AG09319 (cell line): ENCODE measurements around the gene CXCR3.
"Not testable (repeated sequence)": the region's sequence is repeated elsewhere in the genome, so short reads cannot be mapped to it uniquely, and the experiment has no call there.

Experiments used
- DNase-seq: peaks from one replicate; pipeline ENCODE4 v3.0.0-alpha.2; 2010; ENCODE audit warnings: low read depth; ENCODE audit errors: extremely low read depth
- TF ChIP-seq, protein P1 (sequence below): IDR thresholded peaks from 2 replicates; pipeline ENCODE4 v1.5.1; 2011; ENCODE audit warnings: low read depth, mild to moderate bottlenecking, inconsistent platforms, low read length, moderate library complexity

Gene CXCR3

DNA sequence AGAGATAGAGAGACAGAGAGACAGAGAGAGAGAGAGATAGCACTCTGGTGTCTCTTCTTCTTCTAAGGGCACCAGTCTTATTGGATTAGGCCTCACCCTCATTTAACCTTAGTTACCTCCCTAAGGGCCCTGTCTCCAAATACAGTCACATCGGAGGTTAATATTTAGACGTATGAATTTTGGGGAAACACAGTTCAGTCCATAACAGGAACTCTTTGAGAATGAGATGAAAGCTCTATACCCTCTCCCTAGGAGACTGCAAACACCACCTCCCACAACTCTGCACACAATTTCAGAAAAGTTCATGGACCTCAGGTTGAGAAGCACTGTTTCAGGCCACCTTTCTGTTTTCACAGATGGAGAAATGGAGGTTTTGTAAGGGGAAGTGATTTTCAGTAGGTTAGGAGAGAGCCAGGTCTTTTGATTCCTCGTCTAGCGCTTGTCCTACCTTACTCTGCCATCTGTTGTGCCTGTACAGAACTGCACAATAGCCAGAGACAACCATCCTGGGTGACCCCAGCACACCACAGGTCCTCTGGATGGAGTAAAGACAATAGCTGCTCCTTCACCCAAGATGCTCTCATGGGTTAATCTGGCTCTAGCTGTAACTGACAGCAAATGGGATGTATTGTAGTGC, 32.1 kb upstream of the CXCR3 start:
- DNase-seq, result no peak
- TF ChIP-seq, protein P1, sequence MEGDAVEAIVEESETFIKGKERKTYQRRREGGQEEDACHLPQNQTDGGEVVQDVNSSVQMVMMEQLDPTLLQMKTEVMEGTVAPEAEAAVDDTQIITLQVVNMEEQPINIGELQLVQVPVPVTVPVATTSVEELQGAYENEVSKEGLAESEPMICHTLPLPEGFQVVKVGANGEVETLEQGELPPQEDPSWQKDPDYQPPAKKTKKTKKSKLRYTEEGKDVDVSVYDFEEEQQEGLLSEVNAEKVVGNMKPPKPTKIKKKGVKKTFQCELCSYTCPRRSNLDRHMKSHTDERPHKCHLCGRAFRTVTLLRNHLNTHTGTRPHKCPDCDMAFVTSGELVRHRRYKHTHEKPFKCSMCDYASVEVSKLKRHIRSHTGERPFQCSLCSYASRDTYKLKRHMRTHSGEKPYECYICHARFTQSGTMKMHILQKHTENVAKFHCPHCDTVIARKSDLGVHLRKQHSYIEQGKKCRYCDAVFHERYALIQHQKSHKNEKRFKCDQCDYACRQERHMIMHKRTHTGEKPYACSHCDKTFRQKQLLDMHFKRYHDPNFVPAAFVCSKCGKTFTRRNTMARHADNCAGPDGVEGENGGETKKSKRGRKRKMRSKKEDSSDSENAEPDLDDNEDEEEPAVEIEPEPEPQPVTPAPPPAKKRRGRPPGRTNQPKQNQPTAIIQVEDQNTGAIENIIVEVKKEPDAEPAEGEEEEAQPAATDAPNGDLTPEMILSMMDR, result no peak

- DNase-seq, result not testable (repeated sequence)
These were observed 26.1 kb upstream of the CXCR3 start for GRCh38 chrX:71644406-71644805.

- TF ChIP-seq, protein P1, result no peak
- DNase-seq, result no peak
These were observed 21.7 kb upstream of the CXCR3 start for GRCh38 chrX:71640002-71640401.

DNA sequence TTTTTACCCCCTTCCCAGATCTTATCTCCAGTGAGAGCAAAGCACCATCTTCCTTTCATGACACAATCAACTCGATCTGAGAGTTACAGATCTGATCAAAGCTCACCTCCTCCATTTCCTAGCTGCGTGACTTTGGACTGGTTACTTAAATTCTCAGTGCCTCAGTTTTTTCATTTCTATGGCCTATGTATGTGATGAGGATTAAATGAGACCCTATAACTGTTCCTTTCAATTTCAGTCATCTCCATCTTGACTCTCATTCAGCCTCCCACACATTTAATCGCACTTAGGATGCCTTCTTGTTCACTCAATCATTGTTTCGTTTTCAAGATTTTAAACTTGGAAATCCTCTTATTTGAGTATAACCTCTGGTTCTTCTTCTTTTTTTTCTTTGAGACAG, 20.1 kb upstream of the CXCR3 start:
- no peak for DNase-seq
- TF ChIP-seq, protein P1, result no peak

DNA sequence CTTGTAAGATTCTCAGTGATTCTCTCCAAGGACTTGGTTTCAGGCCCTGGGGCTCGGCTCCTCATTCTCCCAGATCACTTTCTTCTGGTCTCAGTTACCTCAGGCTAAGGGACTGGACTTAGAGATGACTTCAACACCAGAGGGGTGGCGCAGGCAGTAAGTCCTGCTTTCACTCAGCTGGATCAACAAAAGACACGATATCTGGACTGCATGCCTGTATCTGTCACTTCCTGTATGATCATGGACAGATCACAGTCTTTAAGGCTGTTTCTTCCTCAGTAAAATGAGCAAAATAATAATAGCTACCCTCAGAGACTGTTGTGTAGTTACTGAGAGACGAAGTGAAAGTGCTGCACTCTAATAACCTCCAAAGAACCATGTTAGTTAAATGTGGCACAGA, 19.5 kb upstream of the CXCR3 start:
- no peak for DNase-seq
- TF ChIP-seq, protein P1, result no peak

GRCh38 chrX:71637253-71637618, 18.9 kb upstream of the CXCR3 start:
- TF ChIP-seq, protein P1, result no peak
- DNase-seq, result no peak

DNA sequence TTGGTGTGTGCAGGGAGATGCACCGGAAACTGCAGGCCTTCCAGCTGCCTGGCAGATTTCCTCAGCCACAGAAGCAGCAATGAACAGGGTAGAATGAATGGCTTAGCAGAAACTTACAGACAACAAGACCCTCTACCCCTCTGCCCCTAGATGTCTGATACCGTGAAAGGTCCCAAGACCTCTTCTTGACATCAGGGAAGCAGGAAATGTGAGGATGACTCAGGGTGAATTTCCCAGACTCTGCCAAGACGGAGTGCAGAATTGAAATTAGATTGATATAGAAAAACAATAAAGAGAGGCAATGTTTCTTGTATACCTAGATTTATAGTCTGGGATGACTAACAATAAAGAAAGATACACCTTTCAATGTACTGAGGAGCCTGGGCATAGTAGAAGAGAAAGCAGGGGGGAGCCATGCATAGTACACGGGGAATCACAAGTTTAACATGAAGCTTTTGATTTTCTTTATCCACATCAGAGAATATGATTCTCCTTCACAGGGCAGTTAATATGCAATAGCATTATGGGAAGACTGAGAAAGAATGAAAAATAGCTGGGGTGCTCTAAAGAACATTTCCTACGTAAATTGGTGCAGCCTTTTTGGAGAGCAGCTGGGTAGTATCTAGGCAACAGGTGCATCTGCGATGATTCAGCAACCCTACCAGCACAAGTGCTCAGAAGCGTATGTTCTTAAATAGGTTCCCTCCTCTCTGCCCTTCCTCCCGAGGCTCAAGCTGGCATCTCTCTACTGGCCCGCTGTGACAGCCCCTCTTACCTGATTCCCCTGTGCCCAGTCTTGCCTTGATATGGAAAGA, 18.3 kb upstream of the CXCR3 start:
- DNase-seq, result no peak
- TF ChIP-seq, protein P1, result no peak
